HepG2 (cell line): ENCODE data around the gene ADAMTS4. TPM values are rescaled to one million over a fixed set of nuclear protein-coding genes. Genes with fewer than 3 reads are reported as not detected.
A peak's percentile ranks its signal among the peaks of the same experiment; 100 is the strongest.

ENCODE experiments used
- CREBL2 ChIP-seq: sonication (generic); formaldehyde crosslinking; IDR thresholded peaks from 2 replicates; pipeline ENCODE4 v1.8.1; 2023; ENCODE audit warnings: missing genetic modification reagents, mild to moderate bottlenecking, borderline replicate concordance
- ETS1 ChIP-seq: sonication (generic); formaldehyde crosslinking; IDR thresholded peaks from 2 replicates; pipeline ENCODE4 v1.4.0; 2020; ENCODE audit warnings: missing genetic modification reagents
- GLMP ChIP-seq: sonication (generic); formaldehyde crosslinking; IDR thresholded peaks from 2 replicates; pipeline ENCODE4 v1.9.0; 2021; ENCODE audit warnings: missing genetic modification reagents, mild to moderate bottlenecking, borderline replicate concordance
- HNRNPK ChIP-seq: fragments of 200-400 bp; formaldehyde crosslinking; IDR thresholded peaks from 2 replicates; pipeline ENCODE4 v1.6.1; 2018; ENCODE audit warnings: low read length, low read depth, moderate library complexity, mild to moderate bottlenecking; ENCODE audit not compliant: poor library complexity, severe bottlenecking
- IKZF4 ChIP-seq: sonication (generic); formaldehyde crosslinking; IDR thresholded peaks from 2 replicates; pipeline ENCODE4 v1.5.1; 2020; ENCODE audit warnings: borderline replicate concordance, mild to moderate bottlenecking, low read depth, missing genetic modification reagents; ENCODE audit errors: not compliant biosample characterization
- JARID2 ChIP-seq: sonication (generic); formaldehyde crosslinking; IDR thresholded peaks from 2 replicates; pipeline ENCODE4 v1.8.1; 2023; ENCODE audit warnings: missing genetic modification reagents, inconsistent platforms; ENCODE audit not compliant: insufficient replicate concordance
- LRRFIP1 ChIP-seq: sonication (generic); formaldehyde crosslinking; conservative IDR thresholded peaks from 2 replicates; pipeline ENCODE4 v1.4.0; 2020; ENCODE audit warnings: missing genetic modification reagents
- MEF2D ChIP-seq: sonication (generic); formaldehyde crosslinking; IDR thresholded peaks from 2 replicates; pipeline ENCODE4 v1.5.1; 2020; ENCODE audit warnings: mild to moderate bottlenecking, missing genetic modification reagents
- PAX8 ChIP-seq: sonication (generic); formaldehyde crosslinking; IDR thresholded peaks from 2 replicates; pipeline ENCODE4 v1.8.0; 2022; ENCODE audit warnings: mild to moderate bottlenecking, missing genetic modification reagents, borderline replicate concordance
- RARA ChIP-seq: IDR thresholded peaks from 2 replicates; pipeline ENCODE4 v1.6.1; 2016; ENCODE audit warnings: missing genetic modification reagents, missing compliant biosample characterization
- SMAD3 ChIP-seq: sonication (generic); formaldehyde crosslinking; IDR thresholded peaks from 2 replicates; pipeline ENCODE4 v1.4.0; 2020; ENCODE audit warnings: missing genetic modification reagents
- SMARCE1 ChIP-seq: fragments of 450-650 bp; IDR thresholded peaks from 2 replicates; pipeline ENCODE4 v1.6.1; 2017; ENCODE audit warnings: borderline replicate concordance
- SRY ChIP-seq: sonication (generic); formaldehyde crosslinking; IDR thresholded peaks from 2 replicates; pipeline ENCODE4 v1.8.0; 2022; ENCODE audit warnings: mild to moderate bottlenecking, missing genetic modification reagents
- TSC22D2 ChIP-seq: sonication (generic); formaldehyde crosslinking; IDR thresholded peaks from 2 replicates; pipeline ENCODE4 v1.5.1; 2020; ENCODE audit warnings: missing genetic modification reagents, mild to moderate bottlenecking, borderline replicate concordance
- ZBTB43 ChIP-seq: sonication (generic); formaldehyde crosslinking; conservative IDR thresholded peaks from 2 replicates; pipeline ENCODE4 v1.4.0; 2020; ENCODE audit warnings: missing genetic modification reagents
- ZNF44 ChIP-seq: sonication (generic); formaldehyde crosslinking; IDR thresholded peaks from 2 replicates; pipeline ENCODE4 v1.5.1; 2020; ENCODE audit warnings: mild to moderate bottlenecking, missing genetic modification reagents
- ZNF543 ChIP-seq: sonication (generic); formaldehyde crosslinking; IDR thresholded peaks from 2 replicates; pipeline ENCODE4 v1.4.0; 2020; ENCODE audit warnings: mild to moderate bottlenecking, missing genetic modification reagents
- ZNF781 ChIP-seq: sonication (generic); formaldehyde crosslinking; IDR thresholded peaks from 2 replicates; pipeline ENCODE4 v1.5.1; 2020; ENCODE audit warnings: borderline replicate concordance, mild to moderate bottlenecking, missing genetic modification reagents; ENCODE audit errors: not compliant biosample characterization
- ZNF800 ChIP-seq: sonication (generic); formaldehyde crosslinking; IDR thresholded peaks from 2 replicates; pipeline ENCODE4 v1.4.0; 2020; ENCODE audit warnings: missing genetic modification reagents
- polyA plus RNA-seq, 8 experiments: library from polyadenylated mRNA; depleted of rRNA in 3 of 8; stranded (reverse) in 7 of 8; unstranded in 1 of 8; fragments of >200 nt; fragmentation: Illumina TruSeq in 4 of 8; extraction: Trizol in 4 of 8; gene quantifications; 2 replicates each; pipeline versions ENCODE4 v1.2.1 to v1.2.3, GENCODE V29; 2011 to 2016; ENCODE audit warnings: low read depth in 4 of 8, missing spikeins in 1 of 8, mixed read lengths in 1 of 8; ENCODE audit not compliant: insufficient read depth in 1 of 8
- total RNA-seq, 5 experiments: library from RNA; depleted of rRNA; stranded (reverse); fragments of >200 nt; fragmentation: Illumina TruSeq; extraction: Trizol; gene quantifications; 2 replicates each; pipeline ENCODE4 v1.2.3, GENCODE V29; 2016; ENCODE audit warnings: low read depth in 1 of 5

The ADAMTS4 gene
- total and polyA plus RNA-seq, 2 of the 13 experiments (the other 11 are each of a cell fraction or from before 2014, with no cell fraction given), result 0.51 to 1.7 TPM

- TF ChIP-seq LRRFIP1 (CRISPR knock-in tag) (no peak), HNRNPK (no peak), ETS1 (CRISPR knock-in tag) (no peak), GLMP (CRISPR knock-in tag) (no peak), SRY (CRISPR knock-in tag) (peak; percentile 54; the same call in 1 of the 2 replicates), ZBTB43 (CRISPR knock-in tag) (no peak), ZNF543 (CRISPR knock-in tag) (no peak), MEF2D (CRISPR knock-in tag) (0 out of 2 replicates have a peak, but pooled peaks have one; percentile 29), ZNF800 (CRISPR knock-in tag) (0 out of 2 replicates have a peak, but pooled peaks have one; percentile 34), ZNF781 (CRISPR knock-in tag) (peak; percentile 15), JARID2 (CRISPR knock-in tag) (no peak), PAX8 (no peak), ZNF44 (CRISPR knock-in tag) (no peak), TSC22D2 (peak; percentile 52; the same call in 1 of the 2 replicates), SMARCE1 (no peak), SMAD3 (CRISPR knock-in tag) (peak; percentile 42; the same call in 1 of the 2 replicates), IKZF4 (no peak), CREBL2 (CRISPR knock-in tag) (no peak), RARA (CRISPR knock-in tag) (no peak; the same call in 1 of the 2 replicates)
Observed at GRCh38 chr1:161222175-161223019, 23.5 kb upstream of the ADAMTS4 start (continued).
